ENCODE measurements around the gene MPST.

MPST gene

GRCh38 chr22:37001826-37002225 lies 17.7 kb upstream of the MPST start:
- DNase-seq = no peak

DNA sequence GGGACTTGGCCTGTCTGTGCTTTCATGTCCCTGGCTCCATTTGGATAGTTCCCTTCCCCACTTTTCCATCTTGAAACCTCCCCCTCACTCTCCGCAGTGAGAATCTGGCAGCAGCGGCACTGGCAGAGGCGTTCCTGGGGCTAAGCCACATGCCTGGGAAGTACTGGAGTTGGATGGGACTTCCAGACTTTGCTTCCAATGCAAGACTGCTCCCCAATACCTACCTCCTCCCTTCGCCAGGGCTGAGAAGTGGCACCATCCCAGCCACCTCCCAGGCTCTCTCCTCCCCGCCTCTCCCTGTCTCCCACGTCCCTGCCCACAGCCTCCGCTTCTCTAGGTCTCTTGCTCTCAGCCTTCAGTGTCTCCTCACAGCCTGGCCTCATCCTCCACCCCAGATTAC lies 16.9 kb upstream of the MPST start:
- no peak for DNase-seq

- DNase-seq = no peak
Measured at GRCh38 chr22:37007651-37008050, 11.9 kb upstream of the MPST start.

DNA sequence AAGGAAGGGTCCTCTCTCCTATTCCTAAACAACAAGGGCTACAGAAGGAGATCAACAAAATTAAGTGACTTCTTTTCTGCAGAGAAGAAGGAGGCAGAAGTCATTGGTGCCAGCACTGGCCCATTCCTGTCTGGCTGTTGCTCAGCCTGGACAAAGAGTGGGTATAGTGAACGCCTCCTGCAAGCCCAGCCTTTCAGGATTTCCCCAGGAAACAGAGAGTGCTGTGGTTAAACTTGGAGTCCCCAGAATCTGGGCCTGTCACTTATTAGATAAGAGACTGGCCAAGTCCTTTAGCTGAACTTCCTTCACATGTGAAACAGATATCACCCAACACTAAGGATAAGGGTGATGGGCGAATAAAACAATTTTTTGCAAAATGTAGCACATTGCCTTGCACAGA lies 11.2 kb upstream of the MPST start:
- DNase-seq = no peak

GRCh38 chr22:37009490-37009889 lies 10.1 kb upstream of the MPST start:
- DNase-seq = no peak

DNA sequence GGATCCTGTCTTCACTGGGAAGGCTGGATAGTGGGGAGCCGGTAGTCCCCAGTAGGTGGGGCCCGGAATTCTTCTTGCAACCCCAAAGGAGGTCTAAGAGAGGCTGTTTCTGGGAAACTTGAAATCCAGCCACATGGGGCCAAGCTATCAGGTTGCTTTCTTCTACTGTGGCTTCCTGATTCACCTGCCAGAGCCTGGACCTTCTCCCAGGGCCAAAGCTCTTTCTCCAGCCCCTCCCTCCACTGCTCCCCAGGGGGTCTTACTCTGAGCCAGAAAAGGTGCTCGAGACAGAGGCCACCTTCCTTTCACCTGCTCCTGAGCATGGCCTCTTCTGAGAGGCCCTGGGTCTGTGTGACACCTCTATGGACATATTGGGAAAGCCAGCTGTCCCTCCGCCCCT lies 9.4 kb upstream of the MPST start:
- no peak for DNase-seq

- DNase-seq = no peak
Measured at GRCh38 chr22:37010976-37011375, 8.6 kb upstream of the MPST start.

DNA sequence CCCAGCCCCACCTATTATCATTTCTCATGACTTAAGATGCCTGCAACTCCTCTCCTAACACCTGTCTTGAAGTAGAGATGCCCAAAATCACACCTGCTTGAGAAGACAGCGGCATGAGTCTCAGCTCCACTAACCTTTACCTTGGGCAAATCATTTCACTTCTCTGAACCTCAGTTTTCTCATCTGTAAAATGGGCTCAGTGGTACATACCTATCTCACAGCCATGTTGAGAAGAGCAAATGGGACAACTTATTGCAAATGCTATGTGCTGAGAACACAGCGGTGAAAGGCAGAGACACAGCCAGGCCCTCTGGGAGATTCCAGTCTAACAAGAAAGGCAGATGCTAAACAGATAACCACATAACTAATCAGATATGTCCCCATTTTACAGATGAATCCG lies 8.1 kb upstream of the MPST start:
- DNase-seq = no peak

DNA sequence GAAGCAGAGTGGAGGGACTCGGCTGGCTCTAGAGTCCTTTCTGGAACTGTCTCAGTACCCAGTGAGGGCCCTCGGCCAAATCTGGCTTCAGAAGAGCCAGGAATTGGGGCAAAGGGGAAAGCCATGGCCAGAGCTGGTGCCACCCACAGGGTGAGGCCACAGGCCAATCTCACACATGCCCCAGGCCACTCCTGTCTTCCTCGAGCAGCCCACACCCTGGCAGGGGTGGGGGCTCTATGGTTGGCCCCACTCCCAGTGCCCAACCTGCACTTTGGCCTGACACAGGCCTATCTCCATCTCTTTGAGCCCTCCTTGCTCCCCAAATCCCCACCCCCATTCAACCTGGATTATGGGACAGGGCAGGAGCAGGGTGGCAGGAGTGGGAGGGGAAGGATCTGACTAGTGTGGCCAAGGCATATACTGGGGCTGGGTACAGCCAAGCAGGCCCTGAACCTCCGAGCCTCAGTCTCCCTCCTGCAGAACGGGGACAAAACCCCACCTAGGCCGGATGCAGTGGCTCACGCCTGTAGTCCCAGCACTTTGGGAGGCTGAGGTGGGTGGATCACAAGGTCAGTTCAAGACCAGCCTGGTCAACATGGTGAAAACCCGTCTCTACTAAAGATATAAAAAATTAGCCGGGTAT lies 7.2 kb upstream of the MPST start:
- no peak for DNase-seq

DNA sequence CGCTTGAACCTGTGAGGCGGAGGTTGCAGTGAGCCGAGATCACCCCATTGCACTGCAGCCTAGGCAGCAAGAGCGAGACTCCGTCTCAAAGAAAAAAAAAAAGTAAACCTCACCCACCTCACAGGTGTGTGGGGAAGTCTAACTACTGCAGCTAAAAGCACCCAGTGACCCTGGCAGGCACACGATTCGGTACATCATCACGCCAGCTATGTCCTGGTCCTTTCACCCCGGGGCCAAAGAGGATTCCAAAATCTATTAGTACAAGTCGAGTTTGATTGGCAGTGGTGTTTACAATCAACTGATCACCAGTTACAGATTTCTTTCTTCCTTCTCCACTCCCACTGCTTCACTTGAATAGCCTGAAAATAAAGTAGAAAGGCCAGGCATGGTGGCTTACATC lies 6.6 kb upstream of the MPST start:
- DNase-seq = no peak

DNA sequence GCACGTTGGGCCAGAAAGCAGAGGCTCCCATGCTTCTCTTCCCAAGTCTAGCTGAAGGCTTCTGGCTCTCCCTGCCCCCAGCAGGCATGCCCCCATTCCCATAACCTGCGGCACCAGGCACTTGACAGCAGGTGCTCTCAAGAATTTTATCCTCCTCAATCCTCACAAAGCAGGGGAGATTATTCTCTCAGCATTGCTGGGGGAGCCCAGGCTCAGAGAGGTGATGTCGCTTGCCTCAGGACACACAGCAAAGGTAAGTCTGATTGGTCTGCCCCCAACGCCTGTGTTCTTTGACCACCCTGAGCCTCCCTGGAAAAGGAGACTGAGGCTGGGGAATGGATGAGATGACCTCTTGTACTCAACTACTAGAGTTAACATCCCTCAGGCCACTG lies 5.1 kb upstream of the MPST start:
- no peak for DNase-seq

- DNase-seq = no peak
Measured at GRCh38 chr22:37014835-37015586, 4.5 kb upstream of the MPST start.

- DNase-seq = no peak
Measured at GRCh38 chr22:37015587-37015878, 4.0 kb upstream of the MPST start.

DNA sequence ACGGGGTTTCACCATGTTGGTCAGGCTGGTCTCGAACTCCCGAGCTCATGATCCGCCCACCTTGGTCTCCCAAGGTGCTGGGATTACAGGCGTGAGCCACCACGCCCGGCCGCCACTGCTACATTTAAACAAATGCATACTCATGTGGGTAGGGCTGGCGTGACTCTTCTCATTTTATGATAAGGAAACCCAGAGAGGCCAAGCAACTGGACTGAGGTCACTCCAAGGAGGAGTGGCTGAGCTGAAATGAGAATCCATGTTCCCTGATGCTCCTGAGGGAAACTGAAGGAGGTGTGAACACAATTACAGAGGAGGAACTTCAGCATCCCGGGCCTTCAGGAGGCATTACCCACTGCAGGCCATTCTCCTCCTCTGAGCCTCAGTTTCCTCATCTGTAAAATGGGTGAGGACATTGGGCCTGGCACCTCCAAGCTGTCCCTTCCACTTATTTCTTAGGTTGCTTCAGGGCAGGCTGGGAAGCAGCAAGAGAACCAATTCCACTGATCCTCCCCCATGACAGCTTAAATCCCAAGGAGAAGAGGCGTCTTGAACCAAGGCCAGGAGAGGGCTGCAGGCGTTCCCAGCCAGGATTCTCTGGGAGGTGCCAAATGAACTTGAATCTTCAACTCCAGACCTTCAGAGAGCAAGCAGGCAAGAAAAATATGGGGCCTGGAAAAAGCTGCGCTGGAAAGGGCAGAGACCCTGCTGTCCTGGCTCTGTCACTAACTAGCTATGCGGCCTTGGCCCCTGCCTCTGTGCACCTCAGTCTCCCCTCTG lies 3.2 kb upstream of the MPST start:
- DNase-seq = no peak

- DNase-seq = no peak
Measured at GRCh38 chr22:37017356-37017755, 2.2 kb upstream of the MPST start.

DNA sequence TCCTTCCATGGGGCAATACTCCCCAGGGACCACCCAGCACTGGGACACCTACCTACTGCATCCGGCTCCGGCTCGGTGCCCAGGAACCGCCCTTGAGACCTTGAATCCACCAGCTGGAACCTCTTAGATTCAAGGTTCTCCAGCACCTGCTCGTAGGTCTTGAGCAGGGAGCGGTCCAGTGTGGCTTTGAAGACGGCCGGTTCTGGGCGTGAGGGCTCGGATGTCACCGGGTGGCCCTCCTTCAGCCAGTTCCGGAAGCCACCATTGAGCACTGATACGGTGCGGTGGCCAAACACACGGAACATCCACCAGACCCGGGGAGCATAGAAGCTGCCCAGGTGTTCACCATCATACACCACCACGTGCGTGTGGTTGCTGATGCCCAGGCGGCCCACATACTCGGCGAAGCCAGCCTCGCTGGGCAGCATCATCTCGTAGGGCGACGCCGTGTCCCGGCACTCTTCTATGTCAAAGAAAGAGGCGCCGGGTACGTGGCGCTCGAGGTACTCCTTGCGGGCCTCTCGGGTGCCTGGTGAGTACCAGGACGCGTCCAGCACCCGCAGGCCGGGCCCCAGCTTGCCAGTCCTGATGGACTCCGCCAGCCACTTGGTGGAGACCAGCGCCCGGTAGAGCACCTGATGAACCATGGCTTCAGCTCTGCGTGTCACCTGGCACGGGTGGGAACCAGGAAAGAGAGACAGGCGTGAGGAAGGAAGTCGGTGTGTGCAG lies 1.3 kb upstream of the MPST start:
- DNase-seq = no peak

- DNase-seq = no peak
Measured at GRCh38 chr22:37018815-37019308, 680 bp upstream of the MPST start.

DNA sequence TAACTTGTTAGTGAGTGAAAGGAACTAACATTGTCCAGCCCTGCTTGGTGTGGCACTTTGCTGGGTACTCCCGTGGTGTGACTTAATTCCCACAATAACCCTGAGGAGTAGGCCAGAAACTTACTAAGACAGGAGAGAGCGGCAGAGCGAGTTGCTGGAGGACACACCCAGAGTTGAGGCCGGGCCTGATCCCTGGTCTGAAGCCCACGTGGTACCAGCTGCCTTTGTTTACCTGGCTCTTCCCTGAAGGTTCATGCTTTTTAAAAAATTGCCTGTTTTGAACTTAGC lies 594 bp downstream of the MPST start:
- DNase-seq = no peak

GRCh38 chr22:37021041-37021440 lies 1.5 kb downstream of the MPST start:
- DNase-seq = no peak

DNA sequence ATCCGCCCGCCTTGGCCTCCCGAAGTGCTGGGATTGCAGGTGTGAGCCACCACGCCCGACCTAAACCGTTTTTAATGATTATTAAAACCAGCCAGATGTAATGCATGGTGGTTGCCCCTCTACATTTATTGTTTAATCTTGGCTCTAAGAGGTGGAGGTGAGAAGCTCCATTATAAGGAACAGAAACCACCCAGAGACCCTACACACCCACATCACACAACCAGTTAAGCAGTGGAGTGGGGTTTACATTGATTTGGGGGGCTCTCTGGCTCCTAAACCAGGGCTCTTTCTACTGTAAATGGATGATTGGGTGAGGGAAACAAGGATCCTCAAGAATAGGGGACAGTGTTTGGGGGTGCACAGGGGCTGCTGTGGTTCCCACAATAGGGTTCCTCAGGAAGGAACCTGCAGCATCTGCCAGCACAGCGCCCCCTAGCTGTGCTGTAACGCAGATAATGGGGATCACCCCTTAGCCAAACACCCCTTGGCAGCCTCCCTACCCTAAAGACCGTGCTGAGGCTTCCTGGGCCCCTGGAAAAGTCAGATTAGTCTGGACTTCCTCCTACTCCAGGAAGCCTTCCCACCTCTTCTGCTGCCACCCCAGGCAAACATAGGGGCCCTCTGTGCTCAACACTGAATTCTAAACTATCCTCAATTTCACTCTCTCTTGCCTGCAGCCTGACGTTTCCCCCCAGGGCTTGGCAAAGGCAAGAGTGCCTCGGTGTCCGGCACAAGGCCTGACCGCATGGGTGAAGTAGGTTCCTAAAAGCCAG lies 2.4 kb downstream of the MPST start:
- no peak for DNase-seq

GRCh38 chr22:37022483-37023337 lies 3.2 kb downstream of the MPST start:
- DNase-seq = no peak

DNA sequence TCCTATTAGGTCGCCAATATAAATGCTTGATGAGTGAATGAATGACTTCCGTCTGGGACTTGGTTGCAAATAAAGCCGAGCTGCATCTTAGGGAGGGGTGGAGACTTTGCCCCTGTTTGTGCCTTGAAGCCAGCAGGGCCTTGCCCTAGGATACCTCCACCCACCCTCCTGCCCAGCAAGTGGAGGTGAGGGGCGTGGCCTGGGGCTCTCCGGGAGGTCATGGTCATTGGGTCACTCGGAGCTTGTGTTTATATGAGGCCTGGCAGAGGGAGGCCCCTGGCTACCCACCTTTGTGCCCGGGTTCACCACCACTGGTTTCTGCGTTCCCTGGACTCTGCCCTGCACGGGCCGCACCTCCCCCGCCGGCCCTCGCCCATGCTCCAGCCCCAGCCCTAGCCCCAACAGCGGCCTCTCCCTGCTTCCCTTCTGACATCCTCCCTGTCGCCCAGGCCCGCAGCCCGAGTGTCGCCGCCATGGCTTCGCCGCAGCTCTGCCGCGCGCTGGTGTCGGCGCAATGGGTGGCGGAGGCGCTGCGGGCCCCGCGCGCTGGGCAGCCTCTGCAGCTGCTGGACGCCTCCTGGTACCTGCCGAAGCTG lies 4.3 kb downstream of the MPST start:
- no peak for DNase-seq
